Hepatocyte (in vitro differentiated cells): Measurements from ENCODE around the gene SNX14. TPM values are rescaled to one million over a fixed set of nuclear protein-coding genes. Genes with fewer than 3 reads are reported as not detected.

ENCODE experiments used
- DNase-seq: peaks from one replicate; pipeline ENCODE4 v3.0.0-alpha.2; 2016; ENCODE audit warnings: low spot score
- H2AFZ ChIP-seq: fragments of 200-600 bp; sonication (generic); 2 replicates; pipeline ENCODE4 v1.6.0; 2016; ENCODE audit warnings: antibody characterized with exemption, mild to moderate bottlenecking
- H3K27ac ChIP-seq: fragments of 200-600 bp; sonication (generic); 2 replicates; pipeline ENCODE4 v1.5.1; 2016; ENCODE audit warnings: mild to moderate bottlenecking
- H3K27me3 ChIP-seq: fragments of 200-600 bp; sonication (generic); 2 replicates; pipeline ENCODE4 v1.6.1; 2016
- H3K36me3 ChIP-seq: fragments of 200-600 bp; sonication (generic); replicated peaks from 2 replicates; pipeline ENCODE4 v1.5.1; 2016; ENCODE audit warnings: low read depth; ENCODE audit not compliant: insufficient read depth
- H3K4me1 ChIP-seq: fragments of 200-600 bp; sonication (generic); 2 replicates; pipeline ENCODE4 v1.5.1; 2016; ENCODE audit warnings: mild to moderate bottlenecking, moderate library complexity; ENCODE audit not compliant: insufficient read depth
- H3K4me2 ChIP-seq: fragments of 200-600 bp; sonication (generic); 2 replicates; pipeline ENCODE4 v1.6.0; 2016
- H3K4me3 ChIP-seq: fragments of 200-600 bp; sonication (generic); 2 replicates; pipeline ENCODE4 v1.5.1; 2016; ENCODE audit warnings: mild to moderate bottlenecking
- H3K79me2 ChIP-seq: fragments of 200-600 bp; sonication (generic); 2 replicates; pipeline ENCODE4 v1.6.0; 2017; ENCODE audit warnings: mild to moderate bottlenecking
- H3K9me2 ChIP-seq: fragments of 200-600 bp; sonication (generic); replicated peaks from 2 replicates; pipeline ENCODE4 v1.6.0; 2017; ENCODE audit warnings: mild to moderate bottlenecking; ENCODE audit not compliant: insufficient read depth
- H3K9me3 ChIP-seq: fragments of 200-600 bp; sonication (generic); 2 replicates; pipeline ENCODE4 v1.5.1; 2016; ENCODE audit warnings: low read depth, mild to moderate bottlenecking
- H4K20me1 ChIP-seq: fragments of 200-600 bp; sonication (generic); 2 replicates; pipeline ENCODE4 v1.6.0; 2016; ENCODE audit warnings: mild to moderate bottlenecking; ENCODE audit not compliant: insufficient read depth, poor library complexity, severe bottlenecking
- EZH2 ChIP-seq: fragments of 200-600 bp; sonication (generic); IDR thresholded peaks from 2 replicates; pipeline ENCODE4 v1.6.1; 2016; ENCODE audit warnings: antibody characterized with exemption, mild to moderate bottlenecking, borderline replicate concordance
- EZH2phosphoT487 ChIP-seq: fragments of 200-600 bp; sonication (generic); IDR thresholded peaks from one replicate; pipeline ENCODE4 v1.6.1; 2018; ENCODE audit warnings: antibody characterized with exemption, mild to moderate bottlenecking, low read depth, moderate library complexity; ENCODE audit not compliant: unreplicated experiment, severe bottlenecking
- WGBS: methylation state at CpG from one replicate; pipeline ENCODE4 v1.1.6; 2016; ENCODE audit warnings: low lambda C conversion rate; ENCODE audit errors: missing lambda C conversion rate; 5-methylcytosine and 5-hydroxymethylcytosine counted together
- polyA plus RNA-seq: library from polyadenylated mRNA; unstranded; fragments of >200 nt; fragmentation: Nextera tagmentation; extraction: Ambion mirVana; gene quantifications from 2 replicates; pipeline ENCODE4 v1.2.1, GENCODE V29; 2016
- total RNA-seq: library from RNA; depleted of rRNA; stranded (reverse); fragments of >200 nt; gene quantifications from 2 replicates; pipeline ENCODE4 v1.2.3, GENCODE V29; 2014
- TF ChIP-seq, protein P1 (sequence below): fragments of 200-600 bp; sonication (generic); IDR thresholded peaks from 2 replicates; pipeline ENCODE4 v1.5.1; 2016; ENCODE audit warnings: antibody characterized with exemption, mild to moderate bottlenecking; ENCODE audit not compliant: poor library complexity

SNX14 gene
- total and polyA plus RNA-seq, 2 experiments from 2014 or later = 58.4 to 140 TPM

GRCh38 chr6:85460154-85460920 lies 133.3 kb downstream of the SNX14 start:
- H2AFZ ChIP-seq = no peak overlapping the region
- no peaks in the 10 kb centered on the region for H3K4me1 ChIP-seq
- no peak overlapping the region for H3K4me3 ChIP-seq
- H3K27me3 ChIP-seq = no peaks in the 10 kb centered on the region
- TF ChIP-seq, protein P1, sequence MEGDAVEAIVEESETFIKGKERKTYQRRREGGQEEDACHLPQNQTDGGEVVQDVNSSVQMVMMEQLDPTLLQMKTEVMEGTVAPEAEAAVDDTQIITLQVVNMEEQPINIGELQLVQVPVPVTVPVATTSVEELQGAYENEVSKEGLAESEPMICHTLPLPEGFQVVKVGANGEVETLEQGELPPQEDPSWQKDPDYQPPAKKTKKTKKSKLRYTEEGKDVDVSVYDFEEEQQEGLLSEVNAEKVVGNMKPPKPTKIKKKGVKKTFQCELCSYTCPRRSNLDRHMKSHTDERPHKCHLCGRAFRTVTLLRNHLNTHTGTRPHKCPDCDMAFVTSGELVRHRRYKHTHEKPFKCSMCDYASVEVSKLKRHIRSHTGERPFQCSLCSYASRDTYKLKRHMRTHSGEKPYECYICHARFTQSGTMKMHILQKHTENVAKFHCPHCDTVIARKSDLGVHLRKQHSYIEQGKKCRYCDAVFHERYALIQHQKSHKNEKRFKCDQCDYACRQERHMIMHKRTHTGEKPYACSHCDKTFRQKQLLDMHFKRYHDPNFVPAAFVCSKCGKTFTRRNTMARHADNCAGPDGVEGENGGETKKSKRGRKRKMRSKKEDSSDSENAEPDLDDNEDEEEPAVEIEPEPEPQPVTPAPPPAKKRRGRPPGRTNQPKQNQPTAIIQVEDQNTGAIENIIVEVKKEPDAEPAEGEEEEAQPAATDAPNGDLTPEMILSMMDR = no peak
- TF ChIP-seq EZH2 (no peak), EZH2phosphoT487 (no peak)
- no peaks in the 10 kb centered on the region for H3K9me3 ChIP-seq
- DNase-seq = no peak
- no peak overlapping the region for H3K4me2 ChIP-seq
- H3K36me3 ChIP-seq = no peaks in the 10 kb centered on the region
- H3K9me2 ChIP-seq = no peaks in the 10 kb centered on the region
- H3K79me2 ChIP-seq = no peaks in the 10 kb centered on the region
- no peak overlapping the region for H3K27ac ChIP-seq
- no peaks in the 10 kb centered on the region for H4K20me1 ChIP-seq
- WGBS = 75% methylated on average over 4 of the region's 4 CpGs

DNA sequence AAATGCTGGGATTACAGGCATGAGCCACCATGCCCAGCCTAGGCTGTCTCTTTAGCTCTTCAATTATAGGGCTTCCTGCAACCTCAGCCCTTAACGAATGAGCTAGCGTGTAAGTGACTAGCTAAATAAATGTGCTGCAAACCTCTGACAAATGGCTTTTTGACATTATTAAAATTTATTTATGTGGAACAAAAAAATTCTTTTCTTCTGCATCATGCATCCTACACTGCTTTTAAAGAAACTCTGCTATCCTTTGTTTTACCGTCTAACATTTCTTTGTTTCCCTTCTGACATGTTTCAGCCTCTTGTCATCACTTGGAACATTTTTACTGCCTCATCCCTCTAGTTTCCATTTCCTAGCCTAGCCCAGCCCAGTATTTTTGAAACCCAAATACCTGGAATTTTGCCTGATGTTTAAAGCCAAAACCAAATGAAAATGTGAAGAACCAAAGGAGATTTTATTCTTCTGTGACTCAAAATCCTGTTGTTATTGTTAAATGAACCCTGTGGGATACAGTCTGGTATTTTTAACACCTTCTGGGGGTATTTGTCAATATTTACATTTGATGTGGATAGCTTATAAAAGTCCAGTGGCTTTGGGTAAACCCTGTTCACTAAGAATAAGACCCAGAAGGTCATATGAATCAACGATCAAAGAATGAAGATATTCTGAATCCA lies 134.3 kb downstream of the SNX14 start:
- Histone ChIP-seq H3K27me3 (peaks cover 2% of the 10 kb centered on the region), H3K4me3 (no peak overlapping the region), H3K79me2 (no peaks in the 10 kb centered on the region), H3K36me3 (no peaks in the 10 kb centered on the region), H3K27ac (no peak overlapping the region), H3K4me2 (no peak overlapping the region), H2AFZ (no peak overlapping the region), H3K4me1 (no peaks in the 10 kb centered on the region), H3K9me2 (no peaks in the 10 kb centered on the region), H4K20me1 (no peaks in the 10 kb centered on the region), H3K9me3 (no peaks in the 10 kb centered on the region)
- TF ChIP-seq EZH2 = no peak
- no peak for TF ChIP-seq EZH2phosphoT487
- no peak for DNase-seq
- 75% methylated on average over 4 of the region's 4 CpGs for WGBS

- H3K4me1 ChIP-seq = no peaks in the 10 kb centered on the region
- H3K36me3 ChIP-seq = no peaks in the 10 kb centered on the region
- H4K20me1 ChIP-seq = no peaks in the 10 kb centered on the region
- WGBS = 96% methylated on average over 3 of the region's 3 CpGs
- no peaks in the 10 kb centered on the region for H3K79me2 ChIP-seq
- no peak overlapping the region for H3K4me3 ChIP-seq
- no peaks in the 10 kb centered on the region for H3K9me3 ChIP-seq
- H3K9me2 ChIP-seq = no peaks in the 10 kb centered on the region
- no peak overlapping the region for H3K27ac ChIP-seq
- peaks cover 2% of the 10 kb centered on the region for H3K27me3 ChIP-seq
- no peak for TF ChIP-seq EZH2phosphoT487
- no peak overlapping the region for H2AFZ ChIP-seq
- no peak overlapping the region for H3K4me2 ChIP-seq
- no peak for DNase-seq
Measured at GRCh38 chr6:85458782-85459181, 134.9 kb downstream of the SNX14 start.

GRCh38 chr6:85458184-85458583 lies 135.5 kb downstream of the SNX14 start:
- H3K27ac ChIP-seq = no peak overlapping the region

More at GRCh38 chr6:85458184-85458583, 135.5 kb downstream of the SNX14 start:
- Histone ChIP-seq H2AFZ (no peak overlapping the region), H3K4me3 (no peak overlapping the region), H3K27me3 (peaks cover 2% of the 10 kb centered on the region), H3K79me2 (no peaks in the 10 kb centered on the region), H4K20me1 (no peaks in the 10 kb centered on the region), H3K36me3 (no peaks in the 10 kb centered on the region), H3K4me1 (peaks cover under 1% of the 10 kb centered on the region), H3K9me2 (no peaks in the 10 kb centered on the region), H3K9me3 (no peaks in the 10 kb centered on the region), H3K4me2 (no peak overlapping the region)
- DNase-seq = no peak
- TF ChIP-seq EZH2phosphoT487 (no peak), EZH2 (no peak)
- TF ChIP-seq, protein P1 = no peak
- WGBS = 56% methylated on average over 2 of the region's 2 CpGs
